Natural killer cell (primary cell): ENCODE results near the gene ITM2C. TPM values are rescaled to one million over a fixed set of nuclear protein-coding genes. Genes with fewer than 3 reads are reported as not detected.

Experiments used
- ATAC-seq, 3 donors: fragments of 150-1000 bp in 2 of 3; fragments of 200-7000 bp in 1 of 3; cut with Tn5 transposase; 1 replicate in 1 of 3; 2 replicates in 2 of 3; pipeline ENCODE4 v1.10.0; 2021; ENCODE audit warnings: mild to moderate bottlenecking in 2 of 3, moderate library complexity in 2 of 3
- DNase-seq, 2 donors: peaks; one replicate each; pipeline versions ENCODE4 v3.0.0 to v3.0.0-alpha.2; 2013 to 2021; ENCODE audit warnings: mixed read lengths in 1 of 2
- H3K27ac ChIP-seq: one replicate; pipeline ENCODE4 v1.5.1; 2013; ENCODE audit warnings: mild to moderate bottlenecking, low read length
- H3K27me3 ChIP-seq: one replicate; pipeline ENCODE4 v1.6.1; 2013; ENCODE audit warnings: low read length; ENCODE audit not compliant: control insufficient read depth, insufficient read depth
- H3K36me3 ChIP-seq: one replicate; pipeline ENCODE4 v1.6.1; 2013; ENCODE audit warnings: low read length; ENCODE audit not compliant: control insufficient read depth, insufficient read depth
- H3K4me1 ChIP-seq: one replicate; pipeline ENCODE4 v1.6.1; 2013; ENCODE audit warnings: low read length; ENCODE audit not compliant: control insufficient read depth, insufficient read depth
- H3K4me3 ChIP-seq: one replicate; pipeline ENCODE4 v1.5.1; 2013; ENCODE audit warnings: low read length
- H3K9me3 ChIP-seq: one replicate; pipeline ENCODE4 v1.6.1; 2013; ENCODE audit warnings: low read length; ENCODE audit not compliant: control insufficient read depth, insufficient read depth
- H3K27ac Mint-ChIP-seq, 2 donors: one replicate each; pipeline ENCODE4 v1.8.0; 2022; ENCODE audit warnings: mild to moderate bottlenecking in 2 of 2, mixed read lengths in 2 of 2, moderate library complexity in 1 of 2
- H3K27me3 Mint-ChIP-seq, 2 donors: one replicate each; pipeline ENCODE4 v1.8.0; 2022; ENCODE audit warnings: low read depth in 2 of 2, mixed read lengths in 2 of 2
- H3K36me3 Mint-ChIP-seq: one replicate; pipeline ENCODE4 v1.8.0; 2022; ENCODE audit warnings: mixed read lengths
- H3K4me1 Mint-ChIP-seq, 2 donors: one replicate each; pipeline ENCODE4 v1.8.0; 2022; ENCODE audit warnings: mixed read lengths in 2 of 2
- H3K4me3 Mint-ChIP-seq: one replicate; pipeline ENCODE4 v1.8.0; 2022; ENCODE audit warnings: mild to moderate bottlenecking, moderate library complexity, mixed read lengths
- H3K9me3 Mint-ChIP-seq, 2 donors: one replicate each; pipeline ENCODE4 v1.8.0; 2022; ENCODE audit warnings: mixed read lengths in 2 of 2
- WGBS: methylation state at CpG from one replicate; pipeline ENCODE4 v1.1.7; 2013; ENCODE audit warnings: missing lambda C conversion rate; ENCODE audit not compliant: insufficient coverage; 5-methylcytosine and 5-hydroxymethylcytosine counted together
- intact Hi-C: fragments of 100-400 bp; cut with micrococcal nuclease; formaldehyde crosslinking; loops from one replicate; pipeline ENCODE4 v1.14.2; 2022
- total RNA-seq, 4 donors: library from RNA; stranded (reverse); fragments of 120-200 nt in 1 of 4; gene quantifications; one replicate each; pipeline versions ENCODE4 v1.2.3 to v1.2.4, GENCODE V29; 2013 to 2022
- TF ChIP-seq, protein P1 (sequence below): fragments of 200-600 bp; IDR thresholded peaks from one replicate; pipeline ENCODE4 v1.8.0; 2022; ENCODE audit warnings: antibody characterized with exemption

ITM2C gene
- total RNA-seq, 3 donors from 2014 or later (not counting 1 experiment from before 2014, with no cell fraction given): 4.7 to 36.3 (median 5.1) TPM

GRCh38 chr2:230908595-230909191 lies 44.0 kb downstream of the ITM2C start:
- H3K4me3 Mint-ChIP-seq: no peak overlapping the region
- TF ChIP-seq, protein P1, sequence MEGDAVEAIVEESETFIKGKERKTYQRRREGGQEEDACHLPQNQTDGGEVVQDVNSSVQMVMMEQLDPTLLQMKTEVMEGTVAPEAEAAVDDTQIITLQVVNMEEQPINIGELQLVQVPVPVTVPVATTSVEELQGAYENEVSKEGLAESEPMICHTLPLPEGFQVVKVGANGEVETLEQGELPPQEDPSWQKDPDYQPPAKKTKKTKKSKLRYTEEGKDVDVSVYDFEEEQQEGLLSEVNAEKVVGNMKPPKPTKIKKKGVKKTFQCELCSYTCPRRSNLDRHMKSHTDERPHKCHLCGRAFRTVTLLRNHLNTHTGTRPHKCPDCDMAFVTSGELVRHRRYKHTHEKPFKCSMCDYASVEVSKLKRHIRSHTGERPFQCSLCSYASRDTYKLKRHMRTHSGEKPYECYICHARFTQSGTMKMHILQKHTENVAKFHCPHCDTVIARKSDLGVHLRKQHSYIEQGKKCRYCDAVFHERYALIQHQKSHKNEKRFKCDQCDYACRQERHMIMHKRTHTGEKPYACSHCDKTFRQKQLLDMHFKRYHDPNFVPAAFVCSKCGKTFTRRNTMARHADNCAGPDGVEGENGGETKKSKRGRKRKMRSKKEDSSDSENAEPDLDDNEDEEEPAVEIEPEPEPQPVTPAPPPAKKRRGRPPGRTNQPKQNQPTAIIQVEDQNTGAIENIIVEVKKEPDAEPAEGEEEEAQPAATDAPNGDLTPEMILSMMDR: no peak
- peaks cover 48 to 62% of the 10 kb centered on the region in 2 donors for H3K27me3 Mint-ChIP-seq
- no peak overlapping the region for H3K4me3 ChIP-seq
- H3K4me1 ChIP-seq: no peaks in the 10 kb centered on the region
- H3K27me3 ChIP-seq: no peaks in the 10 kb centered on the region
- intact Hi-C loops: no loop called here
- no peaks in the 10 kb centered on the region for H3K9me3 ChIP-seq
- H3K9me3 Mint-ChIP-seq: no peaks in the 10 kb centered on the region
- H3K27ac ChIP-seq: no peak overlapping the region
- ATAC-seq (no peak), DNase-seq (no peak)
- H3K36me3 ChIP-seq: no peaks in the 10 kb centered on the region
- WGBS: 88% methylated on average over 10 of the region's 10 CpGs
- H3K4me1 Mint-ChIP-seq: no peaks in the 10 kb centered on the region
- no peak overlapping the region for H3K27ac Mint-ChIP-seq
- no peaks in the 10 kb centered on the region for H3K36me3 Mint-ChIP-seq

DNA sequence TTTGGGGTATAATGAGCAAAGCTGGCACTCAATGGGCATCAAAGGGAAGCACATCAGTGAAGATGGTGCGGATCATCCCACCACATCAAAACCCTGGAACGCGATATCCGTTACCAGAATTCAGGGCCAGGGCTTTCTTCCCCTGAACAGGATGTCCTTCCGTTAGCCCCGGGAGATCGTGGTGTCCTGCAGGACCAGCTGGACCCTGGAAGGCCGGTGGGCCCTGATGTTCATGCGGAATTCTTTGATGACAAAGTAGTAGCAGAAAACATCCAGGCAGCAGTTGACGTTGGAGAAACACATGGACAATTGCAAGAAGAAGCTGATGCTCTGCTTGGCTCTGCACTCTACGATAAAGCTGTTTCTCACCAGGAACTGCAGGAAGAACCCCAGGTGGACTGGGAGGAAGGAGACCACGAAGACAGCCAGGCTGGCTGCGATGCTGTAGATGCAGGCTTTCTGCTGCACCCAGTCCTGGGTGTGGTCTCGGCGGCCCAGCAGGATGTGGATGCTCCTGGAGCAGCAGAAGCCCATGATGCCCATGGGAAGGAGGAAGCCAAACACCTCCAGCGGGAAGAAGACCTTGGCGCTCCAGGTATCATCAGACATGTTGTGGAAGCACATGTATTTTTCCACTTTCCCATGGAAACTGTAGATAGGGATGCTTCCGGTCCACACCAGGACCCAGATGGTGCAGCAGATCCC lies 45.3 kb downstream of the ITM2C start:
- no peak for ATAC-seq
- H3K4me3 Mint-ChIP-seq: no peak overlapping the region
- TF ChIP-seq, protein P1: no peak
- H3K4me1 Mint-ChIP-seq: no peaks in the 10 kb centered on the region
- H3K27me3 ChIP-seq: peaks cover 3% of the 10 kb centered on the region
- intact Hi-C loops: no loop called here
- DNase-seq: no peak
- H3K27ac Mint-ChIP-seq: no peak overlapping the region
- no peaks in the 10 kb centered on the region for H3K9me3 Mint-ChIP-seq
- H3K27me3 Mint-ChIP-seq: peaks cover 52 to 70% of the 10 kb centered on the region in 2 donors
- H3K4me1 ChIP-seq: peaks cover 3% of the 10 kb centered on the region
- 91% methylated on average over 18 of the region's 18 CpGs for WGBS
- H3K4me3 ChIP-seq: no peak overlapping the region
- H3K27ac ChIP-seq: no peak overlapping the region
- H3K9me3 ChIP-seq: no peaks in the 10 kb centered on the region
- H3K36me3 Mint-ChIP-seq: no peaks in the 10 kb centered on the region
- H3K36me3 ChIP-seq: no peaks in the 10 kb centered on the region

- no peak for DNase-seq
- 73% methylated on average over 13 of the region's 13 CpGs for WGBS
- H3K4me3 ChIP-seq: no peak overlapping the region
- H3K27ac ChIP-seq: no peak overlapping the region
- no peak overlapping the region for H3K4me3 Mint-ChIP-seq
- no peak for ATAC-seq
- peaks cover 56 to 76% of the 10 kb centered on the region in 2 donors for H3K27me3 Mint-ChIP-seq
- no peaks in the 10 kb centered on the region for H3K4me1 Mint-ChIP-seq
- H3K27ac Mint-ChIP-seq: no peak overlapping the region
- no peaks in the 10 kb centered on the region for H3K9me3 Mint-ChIP-seq
- TF ChIP-seq, protein P1: no peak
- intact Hi-C loops: no loop called here
- H3K36me3 ChIP-seq: no peaks in the 10 kb centered on the region
- peaks cover 3% of the 10 kb centered on the region for H3K27me3 ChIP-seq
- H3K4me1 ChIP-seq: peaks cover 4% of the 10 kb centered on the region
- H3K9me3 ChIP-seq: no peaks in the 10 kb centered on the region
- no peaks in the 10 kb centered on the region for H3K36me3 Mint-ChIP-seq
These were observed 45.9 kb downstream of the ITM2C start for GRCh38 chr2:230910546-230911177.
